ENCODE data around the gene PEX16.

Gene PEX16

DNA sequence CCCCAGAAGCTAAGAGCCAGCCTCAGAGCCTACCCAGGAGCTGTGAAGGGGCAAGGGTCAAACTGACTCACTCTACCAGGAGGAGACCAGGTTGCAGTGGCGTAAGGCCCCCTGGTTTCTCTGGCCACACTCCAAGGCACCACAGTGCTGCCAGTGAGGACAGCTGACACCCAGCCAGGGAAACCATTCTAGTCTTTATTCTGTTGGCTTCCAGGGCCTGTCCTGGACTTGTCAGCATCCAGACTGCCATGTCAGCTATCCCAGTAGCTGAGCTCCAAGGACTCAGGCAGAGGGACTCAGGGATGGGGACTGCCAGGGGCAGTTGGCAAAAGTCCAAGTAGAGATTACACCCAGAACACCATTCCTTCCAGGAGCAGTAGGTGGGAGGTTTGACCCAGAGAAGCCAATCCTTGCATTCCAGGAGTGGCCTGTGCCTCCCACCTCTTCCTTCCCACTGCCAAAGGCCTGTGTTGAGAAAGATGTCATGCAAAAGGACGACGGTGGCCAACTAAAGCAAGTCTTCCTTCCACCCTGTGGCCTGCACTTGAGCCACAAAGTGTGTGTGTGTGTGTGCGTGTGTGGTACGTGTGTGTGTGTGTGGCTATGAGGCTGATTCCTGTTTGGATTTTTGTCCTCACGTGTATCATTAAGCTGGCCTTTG lies 35.8 kb downstream of the PEX16 start:
- ATAC-seq (no peak), DNase-seq (no peak)
- Mint-ChIP-seq H3K4me3 (no peak overlapping the region), H3K27ac (no peak overlapping the region), H3K9me3 (no peaks in the 10 kb centered on the region), H3K27me3 (peaks cover 27% of the 10 kb centered on the region), H3K4me1 (peaks cover 12% of the 10 kb centered on the region)

DNA sequence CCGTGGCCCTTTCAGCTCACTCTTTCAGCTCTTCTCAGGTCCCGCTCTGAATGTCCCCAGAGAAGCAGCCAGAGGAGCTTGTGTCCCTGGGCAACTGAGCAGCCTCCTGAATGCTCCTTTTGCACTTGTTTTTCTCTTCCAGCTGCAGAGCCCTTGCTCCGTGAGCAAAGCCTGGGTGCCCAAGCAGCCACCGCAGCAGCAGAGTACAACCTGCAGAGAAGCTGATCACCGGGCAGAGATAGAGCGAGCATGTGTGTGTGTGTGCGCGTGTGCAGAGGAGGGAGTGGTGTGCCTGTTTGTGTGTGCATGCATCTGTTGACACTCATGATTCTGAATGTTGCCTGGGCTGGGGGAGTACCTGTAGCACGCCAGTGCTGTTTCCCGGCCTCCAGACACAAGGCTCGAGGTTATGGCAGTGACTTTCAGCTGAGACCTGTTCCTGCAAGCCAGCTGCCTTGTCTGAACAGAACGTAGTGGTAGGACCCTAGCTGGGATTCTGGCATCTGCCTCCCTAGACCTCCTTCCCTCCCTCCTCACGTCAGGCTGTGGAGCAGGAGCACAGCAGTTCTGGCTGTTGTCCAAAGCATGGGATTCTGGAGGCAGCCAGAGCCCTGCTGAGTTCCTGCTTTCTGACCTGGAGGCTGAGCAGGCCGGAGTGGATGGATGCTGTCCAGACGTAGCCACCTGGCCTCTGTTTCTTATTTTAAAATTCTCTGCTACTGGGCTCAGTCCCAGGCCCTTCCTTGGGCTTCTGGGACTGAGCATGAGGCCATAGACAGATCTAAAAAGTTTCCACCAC lies 36.7 kb downstream of the PEX16 start:
- ATAC-seq = no peak
- peaks cover 18% of the 10 kb centered on the region for H3K27me3 Mint-ChIP-seq
- H3K9me3 Mint-ChIP-seq = no peaks in the 10 kb centered on the region

DNA sequence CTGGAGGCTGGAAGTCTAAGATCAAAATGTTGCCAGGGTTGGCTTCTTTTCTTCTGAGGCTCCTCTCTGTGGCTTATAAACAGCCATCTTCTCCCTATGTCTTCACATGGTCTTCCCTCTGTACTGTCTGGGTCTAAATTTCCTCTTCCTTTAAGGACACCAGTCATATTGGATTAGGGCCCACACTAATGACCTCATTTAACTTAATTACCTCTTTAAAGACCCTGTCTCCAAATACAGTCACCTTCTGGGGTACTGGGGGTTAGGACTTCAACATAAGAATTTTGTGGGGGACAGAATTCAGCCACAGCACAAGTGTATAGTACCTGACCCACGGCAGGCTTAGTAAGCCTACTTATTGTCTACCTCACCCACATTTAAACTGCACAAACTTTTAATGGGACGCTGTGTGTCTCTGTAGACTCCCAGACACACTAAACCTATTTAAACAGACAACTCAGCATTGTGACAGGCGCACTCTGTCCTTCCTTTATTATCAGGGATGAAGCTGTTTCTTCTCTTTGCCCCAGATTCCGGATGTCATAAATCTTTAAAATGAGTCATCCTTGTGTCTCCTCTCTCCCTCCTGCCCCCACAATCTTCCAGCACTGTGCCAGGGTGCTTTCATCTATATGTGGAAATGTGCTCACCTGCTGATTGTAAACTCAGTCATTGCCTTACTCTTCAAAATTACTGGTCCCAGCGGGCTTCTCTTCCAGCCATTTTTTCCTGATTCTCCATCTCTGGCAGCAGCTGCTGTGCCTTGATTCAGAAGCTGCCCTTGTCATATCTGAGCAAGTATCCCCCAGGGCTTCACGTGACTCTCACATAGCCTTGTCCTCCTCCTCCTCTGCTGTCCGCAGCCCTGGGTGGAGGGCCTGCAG lies 37.6 kb downstream of the PEX16 start:
- Mint-ChIP-seq H3K9me3 (no peaks in the 10 kb centered on the region), H3K27ac (no peak overlapping the region), H3K4me1 (peaks cover 8% of the 10 kb centered on the region), H3K27me3 (peaks cover 14% of the 10 kb centered on the region), H3K4me3 (no peak overlapping the region)
- DNase-seq (no peak), ATAC-seq (no peak)

More for the DNA sequence above, 36.7 kb downstream of the PEX16 start:
- H3K4me3 Mint-ChIP-seq = no peak overlapping the region
- H3K4me1 Mint-ChIP-seq = peaks cover 12% of the 10 kb centered on the region
- no peak overlapping the region for H3K27ac Mint-ChIP-seq
- no peak for DNase-seq

DNA sequence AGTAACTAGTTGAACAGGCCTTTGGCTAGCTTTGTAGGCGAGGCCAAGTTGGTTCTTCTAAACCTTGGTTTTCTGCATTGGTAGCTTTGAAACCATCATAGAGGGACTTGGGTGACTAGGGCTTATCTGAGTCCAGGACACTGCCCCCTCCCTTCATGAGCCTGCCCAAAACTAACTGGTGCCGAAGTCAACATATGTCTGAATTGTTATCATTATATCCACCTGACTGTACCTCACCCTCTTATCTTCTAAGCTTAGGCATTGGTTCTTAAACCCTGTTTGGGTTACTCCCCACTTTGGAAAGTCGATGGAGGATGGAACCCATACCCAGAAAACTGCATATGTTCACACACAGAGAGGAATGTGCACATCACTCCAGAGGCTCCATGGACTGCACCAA lies 39.8 kb downstream of the PEX16 start:
- DNase-seq (no peak), ATAC-seq (no peak)
- Mint-ChIP-seq H3K4me3 (no peak overlapping the region), H3K9me3 (no peaks in the 10 kb centered on the region), H3K27me3 (no peaks in the 10 kb centered on the region), H3K27ac (no peak overlapping the region), H3K4me1 (no peaks in the 10 kb centered on the region)

DNA sequence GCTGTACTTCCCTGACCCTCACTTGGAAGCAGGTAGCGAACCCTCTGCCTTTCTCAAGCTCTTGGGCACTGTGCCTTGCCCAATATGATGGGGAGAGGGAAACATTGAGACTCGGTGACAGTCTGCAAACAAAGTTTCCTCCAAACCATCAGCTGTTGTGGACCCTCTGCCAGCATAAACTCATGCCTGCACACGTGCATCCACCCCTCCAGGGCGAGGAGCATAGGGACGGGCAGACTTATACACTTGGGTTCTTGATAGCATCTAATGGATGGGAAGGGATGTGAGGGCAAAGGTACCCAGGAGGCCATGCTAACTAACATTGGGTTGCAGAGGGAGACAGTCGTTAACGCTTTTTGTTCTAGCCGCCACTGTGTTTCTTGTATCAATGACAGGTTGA lies 40.5 kb downstream of the PEX16 start:
- no peaks in the 10 kb centered on the region for H3K27me3 Mint-ChIP-seq
- no peak overlapping the region for H3K27ac Mint-ChIP-seq
- ATAC-seq (no peak), DNase-seq (no peak)
- H3K9me3 Mint-ChIP-seq = no peaks in the 10 kb centered on the region
- H3K4me3 Mint-ChIP-seq = no peak overlapping the region
- H3K4me1 Mint-ChIP-seq = no peaks in the 10 kb centered on the region

DNA sequence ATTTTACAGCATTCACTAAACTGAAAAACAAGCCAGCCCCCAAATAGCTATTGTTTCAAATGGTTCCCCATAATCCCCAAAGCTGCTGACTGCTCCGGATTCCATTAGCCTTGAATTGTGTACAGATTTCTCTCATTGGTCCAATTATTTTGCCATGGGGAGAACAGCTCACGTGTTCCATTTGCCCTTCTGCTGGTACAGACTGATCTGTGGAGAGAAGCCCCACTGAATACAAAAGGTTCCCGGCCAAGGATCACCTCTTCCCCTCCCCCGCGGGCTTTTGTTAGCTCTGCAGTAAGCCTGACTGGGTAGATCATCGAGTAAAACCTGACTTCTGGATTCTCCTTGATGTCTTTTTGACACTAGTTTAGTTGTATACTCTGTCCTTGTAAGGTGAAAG lies 41.3 kb downstream of the PEX16 start:
- no peak overlapping the region for H3K4me3 Mint-ChIP-seq
- no peaks in the 10 kb centered on the region for H3K27me3 Mint-ChIP-seq
- no peak for DNase-seq
- H3K4me1 Mint-ChIP-seq = no peaks in the 10 kb centered on the region
- H3K9me3 Mint-ChIP-seq = no peaks in the 10 kb centered on the region
- ATAC-seq = no peak
- no peak overlapping the region for H3K27ac Mint-ChIP-seq

DNA sequence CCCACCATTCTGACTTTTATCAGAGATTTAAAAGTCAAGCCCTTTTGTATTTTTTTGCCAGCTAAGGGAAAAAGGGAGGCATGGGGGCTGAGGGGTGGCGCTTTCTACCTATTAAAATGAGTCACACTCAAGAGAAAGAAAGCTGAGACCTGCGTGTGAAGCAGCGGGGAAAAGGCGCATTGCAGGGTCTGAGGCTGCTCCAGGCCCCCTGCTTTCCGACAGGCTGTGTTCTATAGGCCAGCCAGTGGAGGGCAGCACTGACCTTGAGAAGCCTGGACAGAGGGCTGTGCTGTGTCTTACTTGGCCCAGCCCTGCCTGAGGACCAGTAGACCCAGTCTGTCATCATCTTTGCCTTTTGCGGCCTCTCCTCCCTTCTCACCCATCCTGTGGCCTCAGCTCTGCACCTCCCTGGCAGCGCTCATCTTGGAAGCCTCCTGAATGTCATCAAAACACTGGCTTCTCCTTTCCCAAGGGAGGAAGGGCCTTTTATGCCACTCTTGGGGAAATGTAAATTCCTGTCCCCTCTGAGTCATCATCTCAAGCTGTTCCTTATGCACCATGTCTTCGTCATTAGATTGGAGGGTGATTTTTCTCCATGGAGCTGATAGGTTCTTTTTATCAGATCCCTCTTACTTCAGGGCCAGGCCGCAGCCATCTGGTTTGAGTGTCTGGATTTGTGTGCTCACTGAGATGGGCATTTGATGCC lies 44.9 kb downstream of the PEX16 start:
- Mint-ChIP-seq H3K27ac (no peak overlapping the region), H3K4me3 (no peak overlapping the region), H3K9me3 (no peaks in the 10 kb centered on the region), H3K4me1 (no peaks in the 10 kb centered on the region), H3K27me3 (no peaks in the 10 kb centered on the region)
- peak; percentile 25 to 42 for DNase-seq
- ATAC-seq = peak; percentile 83

DNA sequence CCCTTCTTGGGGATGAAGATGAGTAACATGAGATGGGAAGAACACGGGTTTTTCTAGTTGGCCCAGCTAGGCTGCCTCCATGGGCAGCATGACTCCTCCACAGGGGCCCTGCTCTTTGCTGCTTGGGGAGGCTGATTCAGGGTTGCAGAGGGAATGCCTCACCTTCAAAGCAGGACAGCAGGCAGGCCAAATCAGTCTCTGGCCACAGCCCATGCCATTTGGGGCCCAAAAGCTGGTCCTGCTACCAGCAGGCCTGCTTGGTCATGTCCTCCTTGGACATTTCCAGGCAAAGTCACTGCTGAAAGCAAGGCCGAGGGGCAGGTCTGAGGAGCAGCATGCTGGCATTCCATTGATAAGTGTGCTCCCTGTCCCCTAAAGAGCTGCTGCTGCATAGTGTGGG lies 46.0 kb downstream of the PEX16 start:
- Mint-ChIP-seq H3K27me3 (no peaks in the 10 kb centered on the region), H3K4me3 (no peak overlapping the region), H3K9me3 (no peaks in the 10 kb centered on the region), H3K4me1 (no peaks in the 10 kb centered on the region), H3K27ac (no peak overlapping the region)
- ATAC-seq (no peak), DNase-seq (no peak)

DNA sequence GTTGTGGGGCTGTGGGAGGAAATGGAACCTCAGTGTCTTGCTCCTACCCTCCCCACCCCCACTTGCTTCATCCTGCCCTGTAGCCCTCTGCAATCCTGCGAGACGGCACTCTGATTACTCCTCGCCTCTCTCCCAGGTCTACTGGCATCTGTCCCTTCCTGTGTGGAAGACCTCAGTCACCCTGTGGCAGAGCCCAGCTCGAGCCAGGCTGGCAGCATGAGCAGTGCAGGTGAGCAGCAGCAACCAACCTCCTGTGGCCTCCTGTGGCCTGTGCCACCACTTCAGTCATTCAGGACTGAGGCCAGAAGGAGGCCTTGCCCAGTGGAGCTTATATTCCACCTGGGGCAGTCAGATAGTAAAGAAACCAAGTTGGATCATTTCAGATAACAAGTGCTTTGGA lies 47.0 kb downstream of the PEX16 start:
- no peak for ATAC-seq

DNA sequence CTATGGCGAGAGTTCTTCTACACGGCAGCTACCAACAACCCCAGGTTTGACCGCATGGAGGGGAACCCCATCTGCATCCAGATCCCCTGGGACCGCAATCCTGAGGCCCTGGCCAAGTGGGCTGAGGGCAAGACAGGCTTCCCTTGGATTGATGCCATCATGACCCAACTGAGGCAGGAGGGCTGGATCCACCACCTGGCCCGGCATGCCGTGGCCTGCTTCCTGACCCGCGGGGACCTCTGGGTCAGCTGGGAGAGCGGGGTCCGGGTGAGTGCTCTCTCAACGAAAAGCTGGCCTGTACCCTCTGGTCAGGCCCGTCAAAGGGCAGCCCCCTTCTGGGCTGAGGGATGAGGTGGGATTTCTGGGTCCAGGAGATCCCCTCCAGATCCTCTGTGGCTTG lies 48.1 kb downstream of the PEX16 start:
- H3K4me1 Mint-ChIP-seq = no peaks in the 10 kb centered on the region
- no peak overlapping the region for H3K4me3 Mint-ChIP-seq
- H3K9me3 Mint-ChIP-seq = no peaks in the 10 kb centered on the region
- ATAC-seq (no peak), DNase-seq (no peak)
- H3K27me3 Mint-ChIP-seq = no peaks in the 10 kb centered on the region
- H3K27ac Mint-ChIP-seq = no peak overlapping the region

More for the DNA sequence above, 47.0 kb downstream of the PEX16 start:
- H3K27me3 Mint-ChIP-seq = no peaks in the 10 kb centered on the region
- H3K4me3 Mint-ChIP-seq = no peak overlapping the region
- no peak for DNase-seq
- H3K4me1 Mint-ChIP-seq = no peaks in the 10 kb centered on the region
- H3K9me3 Mint-ChIP-seq = no peaks in the 10 kb centered on the region
- no peak overlapping the region for H3K27ac Mint-ChIP-seq

DNA sequence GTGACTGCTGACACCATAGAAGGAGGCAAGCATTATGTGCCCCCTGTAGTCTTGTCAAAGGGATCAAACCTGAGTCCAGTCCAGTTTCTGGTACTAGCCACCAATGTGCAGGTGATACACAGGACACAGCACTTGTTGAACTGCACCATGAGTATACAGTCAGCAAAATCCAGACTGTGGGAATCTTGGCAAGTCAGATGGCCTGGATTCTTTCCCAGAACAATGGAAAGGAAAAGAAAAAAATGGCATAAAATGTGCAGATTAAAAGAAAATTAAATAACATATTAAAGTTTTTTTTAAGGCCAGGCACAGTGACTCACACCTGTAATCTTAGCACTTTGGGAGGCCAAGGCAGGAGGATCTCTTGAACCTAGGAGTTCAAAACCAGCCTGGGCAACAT lies 53.6 kb downstream of the PEX16 start:
- no peak overlapping the region for H3K27ac Mint-ChIP-seq
- H3K27me3 Mint-ChIP-seq = no peaks in the 10 kb centered on the region
- no peak overlapping the region for H3K4me3 Mint-ChIP-seq

DNA sequence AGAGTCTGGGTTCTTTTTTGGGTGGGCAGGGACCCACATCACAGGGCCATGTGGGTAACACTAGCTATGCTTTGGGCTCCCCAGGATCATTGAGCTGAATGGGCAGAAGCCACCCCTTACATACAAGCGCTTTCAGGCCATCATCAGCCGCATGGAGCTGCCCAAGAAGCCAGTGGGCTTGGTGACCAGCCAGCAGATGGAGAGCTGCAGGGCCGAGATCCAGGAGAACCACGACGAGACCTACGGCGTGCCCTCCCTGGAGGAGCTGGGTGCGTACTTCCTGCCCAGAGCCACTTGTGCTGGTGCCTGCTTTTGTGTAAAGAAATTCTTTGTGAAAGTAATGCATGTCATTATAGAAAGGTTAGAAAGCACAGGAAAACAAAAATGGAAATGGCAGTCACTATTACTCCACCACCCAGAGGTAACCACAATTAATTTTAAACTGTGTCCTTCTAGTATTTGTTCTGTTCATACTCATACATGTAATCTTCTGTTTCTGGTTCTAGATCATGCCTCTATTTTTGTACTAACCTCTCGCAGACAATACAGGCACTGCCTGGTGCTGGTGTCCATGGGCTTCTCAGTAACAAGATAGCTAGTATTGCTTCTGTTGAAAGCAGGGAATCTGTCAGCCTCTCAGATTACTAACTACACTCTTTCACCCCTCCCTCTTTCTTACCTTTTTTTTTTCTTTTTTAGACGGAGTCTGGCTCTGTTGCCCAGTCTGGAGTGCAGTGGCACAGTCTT lies 56.7 kb downstream of the PEX16 start:
- ATAC-seq = no peak

More for the DNA sequence above, 53.6 kb downstream of the PEX16 start:
- no peaks in the 10 kb centered on the region for H3K4me1 Mint-ChIP-seq
- ATAC-seq = no peak
- H3K9me3 Mint-ChIP-seq = no peaks in the 10 kb centered on the region
- DNase-seq = no peak

DNA sequence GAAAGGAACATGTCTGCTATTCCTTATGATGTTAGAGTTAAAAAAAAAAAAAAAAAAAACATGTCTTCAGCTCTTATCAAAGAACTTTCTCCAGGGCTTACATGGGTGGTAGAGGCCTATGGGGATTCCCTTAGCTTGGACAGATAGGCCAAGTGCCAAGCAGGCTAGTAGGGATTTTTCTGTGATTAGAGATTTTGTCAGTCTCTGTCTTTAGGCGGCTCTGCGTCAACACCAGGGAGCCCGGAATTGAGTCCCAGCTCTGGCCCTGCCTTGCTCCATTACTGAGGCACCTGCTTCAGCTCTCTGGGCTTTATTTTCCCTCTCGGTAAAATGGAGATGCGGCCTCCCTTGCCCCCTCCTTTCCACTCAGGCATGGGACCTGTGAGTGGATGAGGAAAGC lies 57.3 kb downstream of the PEX16 start:
- Mint-ChIP-seq H3K27me3 (no peaks in the 10 kb centered on the region), H3K9me3 (no peaks in the 10 kb centered on the region), H3K4me3 (no peak overlapping the region), H3K4me1 (no peaks in the 10 kb centered on the region), H3K27ac (no peak overlapping the region)
- ATAC-seq = no peak
- no peak for DNase-seq

More for the DNA sequence above, 56.7 kb downstream of the PEX16 start:
- no peaks in the 10 kb centered on the region for H3K9me3 Mint-ChIP-seq
- H3K4me1 Mint-ChIP-seq = no peaks in the 10 kb centered on the region
- no peak overlapping the region for H3K27ac Mint-ChIP-seq
- no peak overlapping the region for H3K4me3 Mint-ChIP-seq
- no peaks in the 10 kb centered on the region for H3K27me3 Mint-ChIP-seq
- DNase-seq = no peak
